ENCODE measurements around the gene MEGF10.

DNA sequence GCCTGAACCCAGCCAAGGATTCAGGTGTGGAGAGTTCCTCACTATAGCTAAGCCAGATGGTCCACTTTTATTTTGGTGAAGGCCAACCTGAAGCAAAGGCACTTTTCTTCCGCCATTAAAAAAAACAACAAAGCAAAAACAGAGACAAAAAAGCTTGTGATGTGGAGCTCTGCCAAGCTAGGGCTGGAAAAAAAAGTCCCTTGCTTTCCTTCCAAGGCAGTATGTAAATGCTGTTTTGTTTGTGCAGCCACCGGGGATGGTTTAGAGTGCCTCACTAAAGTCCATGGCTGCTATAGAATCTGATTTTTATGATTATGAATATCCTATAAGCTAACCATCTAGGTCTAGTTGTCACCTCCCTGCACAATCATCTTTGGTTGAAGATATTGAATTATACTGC, 14.9 kb downstream of the MEGF10 start:
- TF ChIP-seq CTCF (IDR thresholded peaks at IDR 0.05; ENCODE audit: control extremely low read depth in 1 of 3, insufficient read depth in 1 of 3, low read depth in 1 of 3, low read length in 3 of 3) (no peak), RFX5 (IDR thresholded peaks at IDR 0.05; ENCODE audit: borderline replicate concordance, low read depth, low read length) (no peak), TCF12 (IDR thresholded peaks at IDR 0.05; ENCODE audit: low read depth, low read length) (no peak), MAFK (IDR thresholded peaks at IDR 0.05; ENCODE audit: low read depth, low read length) (no peak), RBBP5 (IDR thresholded peaks at IDR 0.05; ENCODE audit: borderline replicate concordance, low read depth, low read length) (no peak)

All from H1 (cell line).